IPS-20b (cell line): ENCODE data around the gene SLC29A1.
A peak's percentile ranks its signal among the peaks of the same experiment; 100 is the strongest.

ENCODE experiments used
- H3K27ac ChIP-seq: one replicate; pipeline ENCODE4 v1.5.1; 2013; ENCODE audit warnings: low read length
- H3K27me3 ChIP-seq: 2 replicates; pipeline ENCODE4 v1.6.1; 2013; ENCODE audit warnings: mild to moderate bottlenecking, low read length, inconsistent platforms; ENCODE audit not compliant: insufficient read depth
- H3K36me3 ChIP-seq: 2 replicates; pipeline ENCODE4 v1.6.1; 2013; ENCODE audit warnings: low read depth, mild to moderate bottlenecking, inconsistent platforms, low read length, moderate library complexity; ENCODE audit not compliant: insufficient read depth
- H3K4me1 ChIP-seq: 2 replicates; pipeline ENCODE4 v1.6.1; 2013; ENCODE audit warnings: mild to moderate bottlenecking, control low read depth, inconsistent platforms, low read length, moderate library complexity; ENCODE audit not compliant: insufficient read depth
- H3K4me3 ChIP-seq: 2 replicates; pipeline ENCODE4 v1.5.1; 2013; ENCODE audit warnings: mild to moderate bottlenecking, low read length, inconsistent platforms
- H3K9ac ChIP-seq: 2 replicates; pipeline ENCODE4 v1.6.1; 2013; ENCODE audit warnings: low read depth, mild to moderate bottlenecking, inconsistent platforms, low read length, moderate library complexity
- H3K9me3 ChIP-seq: 2 replicates; pipeline ENCODE4 v1.6.1; 2013; ENCODE audit warnings: mild to moderate bottlenecking, low read depth, low read length, inconsistent platforms; ENCODE audit not compliant: insufficient read depth

The SLC29A1 gene

DNA sequence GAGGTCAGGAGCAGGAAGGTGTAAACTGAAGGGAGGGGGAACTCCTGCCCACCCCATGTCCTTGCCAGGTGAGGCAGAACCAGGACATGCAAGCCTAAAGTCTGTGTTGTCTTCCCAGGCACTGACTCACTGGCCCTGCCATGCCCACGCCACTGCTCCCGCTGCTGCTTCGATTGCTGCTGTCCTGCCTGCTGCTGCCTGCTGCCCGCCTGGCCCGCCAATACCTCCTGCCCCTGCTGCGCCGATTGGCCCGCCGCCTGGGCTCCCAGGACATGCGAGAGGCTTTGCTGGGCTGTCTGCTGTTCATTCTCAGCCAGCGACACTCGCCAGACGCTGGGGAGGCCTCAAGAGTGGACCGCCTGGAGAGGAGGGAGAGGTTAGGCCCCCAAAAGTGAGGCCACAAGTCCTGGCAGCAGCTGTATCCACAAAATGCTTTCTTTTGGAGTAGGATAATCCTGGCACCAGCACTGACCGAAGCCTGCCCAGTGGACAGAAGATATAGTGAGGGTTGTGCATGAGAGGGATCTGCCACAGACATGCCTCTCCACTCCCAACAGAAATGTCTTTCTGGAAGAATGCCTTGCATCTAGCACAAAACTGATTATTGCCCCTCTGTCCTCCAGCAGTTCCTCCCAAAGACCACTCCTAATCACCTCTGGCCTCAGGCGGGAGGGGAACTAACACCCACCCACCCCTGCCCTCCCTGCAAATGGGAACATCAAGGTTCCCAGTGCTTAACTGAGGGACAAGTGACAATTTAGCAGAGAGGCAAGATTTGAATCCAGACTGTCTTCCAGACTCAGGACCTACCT is 5.9 kb upstream of the SLC29A1 start:
- Histone ChIP-seq H3K27me3 (peaks cover 3% of the 10 kb centered on the region), H3K9ac (peak overlapping the region; percentile 85; the same call in 1 of the 2 replicates), H3K36me3 (no peaks in the 10 kb centered on the region), H3K4me1 (peaks cover 27% of the 10 kb centered on the region), H3K9me3 (no peaks in the 10 kb centered on the region), H3K4me3 (peak overlapping the region; percentile 70; the same call in 1 of the 2 replicates), H3K27ac (no peak overlapping the region)

DNA sequence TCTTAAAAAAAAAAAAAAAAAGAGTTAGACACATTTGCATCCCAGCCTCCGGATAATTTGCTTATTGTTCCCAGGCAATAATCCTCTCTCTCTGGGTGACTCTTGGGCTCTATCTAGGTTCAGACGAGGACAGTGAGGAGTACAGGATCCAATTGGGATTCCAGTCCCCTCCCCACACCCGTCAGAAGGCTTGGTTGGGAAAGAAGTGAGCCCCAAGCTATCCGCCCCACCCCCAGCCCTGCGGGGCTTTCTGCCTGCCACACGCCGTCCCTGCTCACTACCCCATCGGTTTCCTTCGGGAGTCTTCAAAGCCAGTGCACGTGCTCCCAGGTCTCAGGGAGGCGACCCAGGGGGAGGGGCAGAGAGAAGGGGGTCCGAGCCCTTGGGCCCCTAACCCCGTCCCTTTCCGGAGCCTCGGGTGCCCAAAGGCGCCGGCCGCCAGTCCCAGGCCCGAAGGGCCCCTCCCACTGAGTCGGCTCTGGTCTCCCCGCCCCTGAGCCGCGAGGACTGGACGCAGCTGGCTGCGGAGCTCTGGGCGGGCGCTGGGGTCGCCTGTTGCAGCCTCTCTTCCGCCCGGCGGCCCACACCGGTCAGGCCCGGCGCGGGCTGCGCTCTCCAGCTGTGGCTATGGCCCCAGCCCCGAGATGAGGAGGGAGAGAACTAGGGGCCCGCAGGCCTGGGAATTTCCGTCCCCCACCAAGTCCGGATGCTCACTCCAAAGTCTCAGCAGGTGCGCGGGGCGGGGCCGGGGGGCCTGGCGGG is 4.2 kb upstream of the SLC29A1 start:
- Histone ChIP-seq H3K36me3 (no peaks in the 10 kb centered on the region), H3K9me3 (no peaks in the 10 kb centered on the region), H3K4me3 (peak overlapping the region; percentile 70), H3K27me3 (peaks cover 3% of the 10 kb centered on the region), H3K27ac (peak overlapping the region; percentile 87), H3K4me1 (peaks cover 30% of the 10 kb centered on the region), H3K9ac (peak overlapping the region; percentile 85)

DNA sequence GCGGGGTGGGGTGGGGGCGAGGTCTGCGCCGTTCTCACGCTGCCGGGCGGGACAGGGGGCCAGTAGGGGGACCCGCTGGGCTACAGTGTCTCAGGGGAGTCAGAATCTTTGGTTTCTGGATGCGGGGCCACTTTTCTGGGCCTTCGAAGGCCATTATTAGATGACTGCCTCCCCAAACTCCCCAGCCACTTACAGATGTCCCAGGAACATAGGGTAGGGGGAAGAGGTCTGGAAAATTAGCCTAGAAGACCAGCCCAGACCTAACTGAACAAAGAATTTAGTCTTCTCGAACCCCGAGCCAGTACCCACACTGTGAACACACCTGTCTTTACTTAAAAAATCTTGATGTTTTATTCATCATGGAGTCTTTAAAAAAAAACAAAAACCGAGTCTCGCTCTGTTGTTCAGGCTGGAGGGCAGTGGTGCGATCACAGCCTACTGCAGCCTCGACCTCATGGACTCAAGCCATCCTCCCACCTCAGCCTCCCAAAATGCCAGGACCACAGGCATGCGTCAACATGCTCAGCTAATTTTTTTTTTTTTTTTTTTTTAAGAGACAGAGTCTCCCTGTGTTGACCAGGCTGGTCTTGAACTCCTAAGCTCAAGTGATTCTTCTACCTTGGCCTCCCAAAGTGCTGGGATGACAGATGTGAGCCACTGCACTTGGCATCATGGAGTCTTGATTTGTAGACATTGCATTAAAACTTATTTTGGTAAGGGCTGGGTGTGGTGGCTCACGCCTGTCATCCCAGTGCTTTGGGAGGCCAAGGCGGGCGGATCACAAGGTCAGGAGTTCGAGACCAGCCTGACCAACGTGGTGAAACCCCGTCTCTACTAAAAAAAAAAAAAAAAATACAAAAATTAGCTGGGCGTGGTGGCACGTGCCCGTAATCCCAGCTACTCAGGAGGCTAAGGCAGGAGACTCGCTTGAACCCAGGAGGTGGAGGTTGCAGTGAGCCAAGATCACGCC is 3.3 kb upstream of the SLC29A1 start:
- peak overlapping the region; percentile 55 for H3K4me3 ChIP-seq
- H3K36me3 ChIP-seq, result no peaks in the 10 kb centered on the region
- H3K9ac ChIP-seq, result peak overlapping the region; percentile 62; the same call in 1 of the 2 replicates
- H3K27me3 ChIP-seq, result peaks cover 3% of the 10 kb centered on the region
- peaks cover 37% of the 10 kb centered on the region for H3K4me1 ChIP-seq
- no peaks in the 10 kb centered on the region for H3K9me3 ChIP-seq
- no peak overlapping the region for H3K27ac ChIP-seq

DNA sequence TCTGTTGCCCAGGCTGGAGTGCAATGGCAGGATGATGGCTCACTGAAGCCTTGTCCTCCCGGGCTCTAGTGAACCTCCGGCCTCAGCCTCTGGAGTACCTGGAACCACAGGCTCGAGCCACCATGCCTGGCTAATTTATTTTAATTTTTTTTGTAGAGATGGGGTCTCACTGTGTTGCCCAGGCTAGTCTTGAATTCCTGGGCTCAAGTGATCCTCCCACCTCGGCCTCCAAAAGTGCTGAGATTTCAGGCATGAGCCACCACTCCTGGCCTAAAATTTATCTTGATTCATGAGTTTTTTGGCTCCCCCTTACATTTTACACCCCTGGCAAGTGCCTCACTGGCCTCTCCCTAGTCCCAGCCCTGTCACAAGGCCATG is 2.5 kb upstream of the SLC29A1 start:
- no peak overlapping the region for H3K4me3 ChIP-seq
- H3K4me1 ChIP-seq, result peaks cover 43% of the 10 kb centered on the region
- H3K27me3 ChIP-seq, result peaks cover 3% of the 10 kb centered on the region
- no peak overlapping the region for H3K27ac ChIP-seq
- H3K9me3 ChIP-seq, result no peaks in the 10 kb centered on the region
- H3K36me3 ChIP-seq, result no peaks in the 10 kb centered on the region
- no peak overlapping the region for H3K9ac ChIP-seq

DNA sequence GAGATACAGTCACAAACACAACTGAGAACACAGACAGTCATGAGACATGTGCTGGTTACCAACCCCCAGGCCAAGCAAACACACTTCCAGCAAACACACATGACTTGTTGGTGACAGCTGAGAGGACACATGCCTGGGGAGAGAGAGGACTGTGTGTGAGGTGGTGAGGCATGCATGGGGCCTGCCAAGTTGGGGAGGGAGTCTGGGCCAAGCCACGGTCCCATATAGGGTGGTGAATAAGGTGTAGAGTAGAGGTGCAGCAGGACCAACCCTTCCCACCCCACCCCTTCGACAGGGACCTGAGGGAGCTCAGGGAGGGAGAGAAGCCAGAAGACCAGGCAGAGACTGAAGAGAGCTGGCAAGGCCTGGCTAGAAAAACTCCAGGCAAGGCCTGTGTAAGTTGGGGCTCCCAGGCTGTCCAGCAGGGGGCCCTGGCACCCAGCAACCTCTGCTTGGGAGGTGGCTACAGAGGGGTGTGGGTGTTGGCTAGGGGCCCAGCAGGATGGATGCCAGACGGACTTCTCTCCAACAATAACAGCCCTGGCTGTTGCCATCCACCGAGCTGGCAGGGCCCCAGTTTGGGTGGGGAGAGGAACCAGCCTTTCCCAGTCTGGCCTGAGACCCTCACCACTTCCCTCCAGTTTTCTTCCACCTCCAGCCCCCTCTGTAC is 2.0 kb upstream of the SLC29A1 start:
- Histone ChIP-seq H3K4me1 (peaks cover 48% of the 10 kb centered on the region), H3K27me3 (peaks cover 3% of the 10 kb centered on the region), H3K9ac (peak overlapping the region; percentile 63; the same call in 1 of the 2 replicates), H3K36me3 (no peaks in the 10 kb centered on the region), H3K4me3 (0 out of 2 replicates have a peak overlapping the region, but pooled peaks have one; percentile 4), H3K9me3 (no peaks in the 10 kb centered on the region), H3K27ac (no peak overlapping the region)

DNA sequence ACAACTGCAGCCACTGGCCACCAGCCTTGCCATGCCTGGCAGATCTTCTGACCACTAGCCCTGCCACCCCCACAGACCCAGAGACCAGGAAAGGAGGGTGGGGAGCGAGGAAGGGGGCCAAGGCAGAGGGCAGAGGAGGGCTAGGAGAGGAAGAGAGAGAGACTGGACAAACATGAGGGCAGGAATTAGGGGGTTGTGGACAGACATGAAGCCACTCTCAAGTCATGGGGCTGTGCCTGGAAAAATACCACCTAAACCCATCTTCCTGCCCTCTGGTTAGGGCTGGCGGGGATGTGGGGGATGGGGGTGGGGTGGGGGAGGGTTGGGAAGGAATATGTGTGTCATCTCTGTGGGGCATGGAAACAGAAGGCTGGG is 1.4 kb upstream of the SLC29A1 start:
- H3K27me3 ChIP-seq, result peaks cover 3% of the 10 kb centered on the region
- no peaks in the 10 kb centered on the region for H3K9me3 ChIP-seq
- no peak overlapping the region for H3K27ac ChIP-seq
- H3K4me3 ChIP-seq, result 0 out of 2 replicates have a peak overlapping the region, but pooled peaks have one; percentile 4
- H3K36me3 ChIP-seq, result peaks cover 3% of the 10 kb centered on the region; the same call in 1 of the 2 replicates
- peak overlapping the region; percentile 63; the same call in 1 of the 2 replicates for H3K9ac ChIP-seq
- H3K4me1 ChIP-seq, result peaks cover 48% of the 10 kb centered on the region

DNA sequence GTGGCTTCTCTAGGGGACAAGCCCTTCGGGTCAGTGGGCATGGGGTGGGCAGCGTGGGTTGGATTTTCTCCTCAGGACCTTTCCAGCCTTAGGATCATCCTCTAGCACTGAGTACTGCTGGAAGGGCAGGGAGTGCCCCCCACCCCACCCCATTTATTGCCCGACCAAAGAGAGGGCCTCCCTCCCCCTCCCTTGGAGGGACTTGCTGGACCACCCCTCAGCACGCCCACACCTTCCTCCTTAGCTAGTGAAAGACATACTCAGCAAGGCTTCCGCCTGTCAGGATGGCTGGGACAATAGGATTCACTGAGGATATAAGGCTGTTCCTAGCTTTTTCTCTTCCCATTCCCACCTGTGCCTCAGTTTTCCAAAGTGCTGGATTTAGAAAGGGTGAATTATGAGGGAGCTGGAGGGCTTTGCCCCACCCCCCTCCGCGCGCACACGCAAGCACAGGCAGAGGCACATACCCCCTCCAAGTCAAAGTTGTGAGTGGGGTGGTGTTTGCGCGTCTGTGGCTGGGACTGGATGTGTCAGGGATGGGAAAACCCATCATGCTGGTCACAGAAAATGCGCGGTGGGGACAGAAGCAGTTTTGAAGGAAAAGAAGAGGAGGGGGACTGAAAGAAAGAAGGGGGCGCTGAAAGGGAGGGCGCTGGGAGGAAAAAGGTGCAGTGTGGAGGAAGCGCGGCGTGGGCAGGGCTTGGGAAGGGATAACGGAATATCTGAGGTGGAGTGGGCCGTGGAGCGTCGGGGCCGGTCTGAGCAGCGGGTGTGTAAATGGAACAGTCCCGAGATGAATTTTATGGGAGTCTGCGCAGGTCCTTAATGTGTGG is 693 bp upstream of the SLC29A1 start:
- peaks cover under 1% of the 10 kb centered on the region; the same call in 1 of the 2 replicates for H3K27me3 ChIP-seq
- H3K4me1 ChIP-seq, result peaks cover 40% of the 10 kb centered on the region
- no peak overlapping the region for H3K27ac ChIP-seq
- H3K9me3 ChIP-seq, result no peaks in the 10 kb centered on the region
- peak overlapping the region; percentile 97 for H3K4me3 ChIP-seq
- peak overlapping the region; percentile 52; the same call in 1 of the 2 replicates for H3K9ac ChIP-seq
- H3K36me3 ChIP-seq, result peaks cover 9% of the 10 kb centered on the region; the same call in 1 of the 2 replicates

DNA sequence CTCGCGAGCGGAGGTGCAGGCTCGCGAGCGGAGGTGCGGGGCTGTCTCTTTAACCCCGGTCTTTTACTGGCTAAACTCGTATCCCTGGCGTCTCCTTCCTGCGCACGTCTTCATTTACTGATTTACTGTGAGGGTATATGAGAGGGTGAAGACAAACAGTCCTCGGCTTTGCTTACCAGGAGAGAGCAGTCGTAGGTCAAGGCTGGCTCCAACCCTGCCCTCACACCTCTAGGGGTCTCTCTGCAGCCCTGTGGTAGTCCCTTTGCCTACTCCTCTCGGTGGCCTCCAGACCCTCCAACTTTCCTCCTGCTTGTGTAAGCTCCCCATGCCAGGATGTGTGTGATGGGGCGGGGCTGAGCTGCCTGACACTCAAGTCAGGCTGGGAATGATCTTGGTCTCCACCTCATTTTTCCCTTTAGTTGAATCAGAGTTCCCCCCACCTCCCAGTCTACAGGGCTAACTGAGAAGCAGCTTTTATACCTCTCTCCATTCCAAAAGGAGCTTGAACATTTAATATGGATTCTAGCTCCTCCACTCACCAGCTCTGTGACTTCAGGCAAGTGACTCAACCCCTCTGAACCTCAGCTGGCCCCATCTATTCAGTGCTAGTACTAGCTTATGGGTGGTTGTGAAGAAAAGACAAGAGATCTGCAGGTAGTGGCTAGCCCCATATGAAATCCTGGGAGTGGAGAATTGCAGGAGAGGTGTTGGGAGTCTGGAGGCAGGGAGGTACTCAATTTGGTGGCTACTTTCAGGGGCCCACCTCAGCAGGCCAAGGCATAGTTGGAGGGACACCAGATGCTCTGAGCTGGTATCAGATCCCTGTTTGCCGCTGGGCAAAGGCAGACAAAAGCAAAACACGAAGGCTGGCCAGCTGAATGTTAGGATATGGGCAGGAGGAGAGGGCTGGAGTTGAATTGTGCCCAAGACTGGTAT is 902 bp downstream of the SLC29A1 start:
- Histone ChIP-seq H3K27me3 (no peaks in the 10 kb centered on the region), H3K4me1 (peaks cover 31% of the 10 kb centered on the region), H3K4me3 (peak overlapping the region; percentile 97), H3K27ac (no peak overlapping the region), H3K9ac (peak overlapping the region; percentile 84; the same call in 1 of the 2 replicates), H3K36me3 (peaks cover 25% of the 10 kb centered on the region), H3K9me3 (no peaks in the 10 kb centered on the region)

DNA sequence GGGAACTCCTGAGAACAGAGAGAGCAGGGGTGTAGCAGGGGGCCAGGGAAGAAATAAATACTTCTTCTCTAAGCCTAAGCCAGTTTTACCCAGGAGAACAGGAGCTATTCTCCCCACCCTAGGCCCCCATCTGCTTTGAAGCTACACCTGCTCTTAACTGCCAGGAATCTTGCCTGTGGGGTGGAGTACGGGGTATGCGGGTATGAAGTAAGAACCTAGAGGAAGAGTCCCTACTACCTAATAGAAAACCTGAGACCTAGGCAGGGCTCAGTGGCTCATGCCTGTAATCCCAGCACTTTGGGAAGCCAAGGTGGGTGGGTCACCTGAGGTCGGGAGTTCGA is 1.5 kb downstream of the SLC29A1 start:
- Histone ChIP-seq H3K27me3 (no peaks in the 10 kb centered on the region), H3K27ac (no peak overlapping the region), H3K4me3 (peak overlapping the region; percentile 97; the same call in 1 of the 2 replicates), H3K9ac (peak overlapping the region; percentile 84; the same call in 1 of the 2 replicates), H3K4me1 (peaks cover 31% of the 10 kb centered on the region), H3K9me3 (no peaks in the 10 kb centered on the region), H3K36me3 (peaks cover 32% of the 10 kb centered on the region)
